PFSK-1 (cell line): Measurements from ENCODE around the gene PMM1.

ENCODE experiments used
- FOXP2 ChIP-seq: optimal IDR thresholded peaks from 2 replicates; pipeline ENCODE3; 2011; ENCODE audit warnings: borderline replicate concordance, control low read depth, inconsistent platforms; ENCODE audit not compliant: insufficient read depth; ENCODE audit errors: extremely low read length, extremely low read depth
- POLR2AphosphoS5 ChIP-seq: IDR thresholded peaks from 2 replicates; pipeline ENCODE4 v1.6.1; 2012; ENCODE audit warnings: low read depth, mild to moderate bottlenecking, control low read depth, low read length, moderate library complexity
- SIN3A ChIP-seq: IDR thresholded peaks from 2 replicates; pipeline ENCODE4 v1.6.1; 2012; ENCODE audit warnings: mild to moderate bottlenecking, low read length, moderate library complexity, borderline replicate concordance; ENCODE audit not compliant: insufficient read depth
- TAF1 ChIP-seq: IDR thresholded peaks from 2 replicates; pipeline ENCODE4 v1.6.1; 2012; ENCODE audit warnings: low read length, control low read depth, borderline replicate concordance; ENCODE audit not compliant: insufficient read depth
- TF ChIP-seq, protein P1 (sequence below), 2 experiments: IDR thresholded peaks; 2 replicates each; pipeline versions ENCODE4 v1.6.1 to v1.8.0; 2011 to 2012; ENCODE audit warnings: low read depth in 2 of 2, low read length in 2 of 2, control low read depth in 1 of 2, inconsistent platforms in 1 of 2, mild to moderate bottlenecking in 1 of 2, moderate library complexity in 1 of 2; ENCODE audit not compliant: insufficient read depth in 1 of 2

DNA sequence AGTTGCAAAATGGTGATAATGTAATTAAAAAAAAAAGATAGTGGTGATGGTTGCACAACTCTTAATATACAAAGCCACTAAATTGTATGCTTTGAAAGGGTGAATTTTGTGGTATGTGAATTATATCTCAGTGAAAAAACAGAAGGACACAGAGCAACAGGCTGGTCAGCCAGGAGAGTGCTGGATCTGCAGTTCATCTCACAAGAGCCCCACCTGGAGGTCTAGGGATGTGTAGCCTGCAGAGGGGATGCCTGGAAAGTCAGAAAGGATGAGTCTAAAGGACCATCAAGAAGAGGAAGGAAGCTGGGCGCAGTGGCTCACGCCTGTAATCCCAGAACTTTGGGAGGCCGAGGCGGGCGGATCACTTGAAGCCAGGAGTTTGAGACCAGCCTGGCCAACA, 54.4 kb downstream of the PMM1 start:
- TF ChIP-seq, protein P1, sequence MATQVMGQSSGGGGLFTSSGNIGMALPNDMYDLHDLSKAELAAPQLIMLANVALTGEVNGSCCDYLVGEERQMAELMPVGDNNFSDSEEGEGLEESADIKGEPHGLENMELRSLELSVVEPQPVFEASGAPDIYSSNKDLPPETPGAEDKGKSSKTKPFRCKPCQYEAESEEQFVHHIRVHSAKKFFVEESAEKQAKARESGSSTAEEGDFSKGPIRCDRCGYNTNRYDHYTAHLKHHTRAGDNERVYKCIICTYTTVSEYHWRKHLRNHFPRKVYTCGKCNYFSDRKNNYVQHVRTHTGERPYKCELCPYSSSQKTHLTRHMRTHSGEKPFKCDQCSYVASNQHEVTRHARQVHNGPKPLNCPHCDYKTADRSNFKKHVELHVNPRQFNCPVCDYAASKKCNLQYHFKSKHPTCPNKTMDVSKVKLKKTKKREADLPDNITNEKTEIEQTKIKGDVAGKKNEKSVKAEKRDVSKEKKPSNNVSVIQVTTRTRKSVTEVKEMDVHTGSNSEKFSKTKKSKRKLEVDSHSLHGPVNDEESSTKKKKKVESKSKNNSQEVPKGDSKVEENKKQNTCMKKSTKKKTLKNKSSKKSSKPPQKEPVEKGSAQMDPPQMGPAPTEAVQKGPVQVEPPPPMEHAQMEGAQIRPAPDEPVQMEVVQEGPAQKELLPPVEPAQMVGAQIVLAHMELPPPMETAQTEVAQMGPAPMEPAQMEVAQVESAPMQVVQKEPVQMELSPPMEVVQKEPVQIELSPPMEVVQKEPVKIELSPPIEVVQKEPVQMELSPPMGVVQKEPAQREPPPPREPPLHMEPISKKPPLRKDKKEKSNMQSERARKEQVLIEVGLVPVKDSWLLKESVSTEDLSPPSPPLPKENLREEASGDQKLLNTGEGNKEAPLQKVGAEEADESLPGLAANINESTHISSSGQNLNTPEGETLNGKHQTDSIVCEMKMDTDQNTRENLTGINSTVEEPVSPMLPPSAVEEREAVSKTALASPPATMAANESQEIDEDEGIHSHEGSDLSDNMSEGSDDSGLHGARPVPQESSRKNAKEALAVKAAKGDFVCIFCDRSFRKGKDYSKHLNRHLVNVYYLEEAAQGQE (IDR thresholded peaks at IDR 0.05; ENCODE audit: insufficient read depth in 1 of 2, low read depth in 2 of 2, low read length in 2 of 2), result no peak
- TF ChIP-seq POLR2AphosphoS5, result no peak
- TF ChIP-seq TAF1, result no peak
- no peak for TF ChIP-seq SIN3A
- no peak for TF ChIP-seq FOXP2
